ENCODE measurements around the gene FAM131C. TPM values are rescaled to one million over a fixed set of nuclear protein-coding genes. Genes with fewer than 3 reads are reported as not detected.
"Not testable (repeated sequence)": the region's sequence is repeated elsewhere in the genome, so short reads cannot be mapped to it uniquely, and the experiment has no call there.

Gene FAM131C
- total RNA-seq, 2 donors from 2014 or later: 0.21 TPM; not detected in 1

DNA sequence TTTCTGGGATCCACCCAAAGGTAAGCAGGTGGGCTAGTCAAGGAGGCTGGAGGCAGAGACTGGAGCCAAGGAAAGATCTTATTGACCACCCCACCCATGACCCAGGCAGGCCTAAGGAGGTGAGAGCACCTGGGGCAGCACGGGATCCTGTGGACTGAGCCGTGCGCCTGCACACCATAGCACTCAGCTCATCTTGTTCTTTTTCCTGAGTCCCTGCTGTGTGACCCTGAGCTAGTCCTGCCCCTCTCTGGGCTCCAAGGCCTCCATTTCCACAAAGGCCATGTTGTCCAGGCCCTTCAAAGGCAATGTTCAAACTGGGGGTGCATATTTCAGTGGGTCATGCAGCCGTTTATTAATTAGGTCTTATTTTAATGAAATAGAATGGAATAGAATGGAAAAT, 7.2 kb downstream of the FAM131C start:
- no peaks in the 10 kb centered on the region for H3K36me3 ChIP-seq
- H3K27me3 ChIP-seq: no peaks in the 10 kb centered on the region
- no peak overlapping the region for H3K4me3 ChIP-seq
- no peak for TF ChIP-seq CTCF (IDR thresholded peaks at IDR 0.05)
- DNase-seq: no peak
- intact Hi-C loops (cut with DNase I): no loop called here
- H3K9me3 ChIP-seq: no peaks in the 10 kb centered on the region
- no peak overlapping the region for H3K9ac ChIP-seq (ENCODE audit: low read depth in 2 of 2, low read length in 2 of 2)
- no peak overlapping the region for H3K27ac ChIP-seq
- H3K4me1 ChIP-seq: no peaks in the 10 kb centered on the region

- H3K9me3 ChIP-seq: no peaks in the 10 kb centered on the region
- H3K9ac ChIP-seq (ENCODE audit: low read depth in 2 of 2, low read length in 2 of 2): no peak overlapping the region
- H3K36me3 ChIP-seq: no peaks in the 10 kb centered on the region
- intact Hi-C loops (cut with DNase I): no loop called here
- no peak overlapping the region for H3K4me3 ChIP-seq
- no peak for TF ChIP-seq CTCF (IDR thresholded peaks at IDR 0.05)
- H3K27me3 ChIP-seq: no peaks in the 10 kb centered on the region
- H3K4me1 ChIP-seq: no peaks in the 10 kb centered on the region
- no peak for DNase-seq
- no peak overlapping the region for H3K27ac ChIP-seq
These were observed 8.2 kb downstream of the FAM131C start for GRCh38 chr1:16065269-16065576.

- Histone ChIP-seq H3K27me3 (no peaks in the 10 kb centered on the region), H3K4me3 (no peak overlapping the region), H3K27ac (no peak overlapping the region), H3K36me3 (no peaks in the 10 kb centered on the region), H3K4me1 (no peaks in the 10 kb centered on the region), H3K9me3 (no peaks in the 10 kb centered on the region), H3K9ac (ENCODE audit: low read depth in 2 of 2, low read length in 2 of 2) (no peak overlapping the region)
- no peak for DNase-seq
- intact Hi-C loops (cut with DNase I): no loop called here
- TF ChIP-seq CTCF (IDR thresholded peaks at IDR 0.05): no peak
These were observed 8.7 kb downstream of the FAM131C start for GRCh38 chr1:16064536-16065268.

DNA sequence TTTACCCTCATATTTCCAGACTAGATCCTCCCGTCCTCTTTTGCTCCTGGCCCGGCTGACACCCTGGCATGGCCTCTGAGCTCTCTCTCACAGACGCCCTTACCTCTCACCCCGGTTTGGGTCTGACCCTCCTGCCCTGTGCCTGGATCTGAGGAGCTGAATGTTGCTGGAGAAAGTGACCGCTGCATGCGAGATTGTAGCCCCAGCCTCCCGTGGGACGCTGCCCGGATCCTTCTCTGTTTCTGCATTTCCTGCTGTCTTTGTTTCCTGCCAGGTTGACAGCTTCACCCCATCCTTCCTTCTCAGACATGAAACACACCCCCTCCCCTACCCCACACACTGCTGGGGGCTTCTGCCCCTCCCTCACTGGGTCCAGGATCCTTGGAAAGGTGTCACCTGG, 9.5 kb downstream of the FAM131C start:
- Histone ChIP-seq H3K4me3 (no peak overlapping the region), H3K9ac (ENCODE audit: low read depth in 2 of 2, low read length in 2 of 2) (no peak overlapping the region), H3K27ac (no peak overlapping the region), H3K36me3 (no peaks in the 10 kb centered on the region), H3K27me3 (no peaks in the 10 kb centered on the region), H3K4me1 (no peaks in the 10 kb centered on the region), H3K9me3 (no peaks in the 10 kb centered on the region)
- intact Hi-C loops (cut with DNase I): no loop called here
- no peak for TF ChIP-seq CTCF (IDR thresholded peaks at IDR 0.05)
- DNase-seq: no peak

GRCh38 chr1:16063226-16063829, 10.1 kb downstream of the FAM131C start:
- DNase-seq: no peak
- H3K4me3 ChIP-seq: no peak overlapping the region
- H3K36me3 ChIP-seq: no peaks in the 10 kb centered on the region
- no peaks in the 10 kb centered on the region for H3K9me3 ChIP-seq
- no peak overlapping the region for H3K27ac ChIP-seq
- no peaks in the 10 kb centered on the region for H3K4me1 ChIP-seq
- intact Hi-C loops (cut with DNase I): no loop called here
- TF ChIP-seq CTCF (IDR thresholded peaks at IDR 0.05): no peak
- peak overlapping the region in 1 of 2 donors; percentile 24 for H3K9ac ChIP-seq (ENCODE audit: low read depth in 2 of 2, low read length in 2 of 2)
- H3K27me3 ChIP-seq: no peaks in the 10 kb centered on the region

DNA sequence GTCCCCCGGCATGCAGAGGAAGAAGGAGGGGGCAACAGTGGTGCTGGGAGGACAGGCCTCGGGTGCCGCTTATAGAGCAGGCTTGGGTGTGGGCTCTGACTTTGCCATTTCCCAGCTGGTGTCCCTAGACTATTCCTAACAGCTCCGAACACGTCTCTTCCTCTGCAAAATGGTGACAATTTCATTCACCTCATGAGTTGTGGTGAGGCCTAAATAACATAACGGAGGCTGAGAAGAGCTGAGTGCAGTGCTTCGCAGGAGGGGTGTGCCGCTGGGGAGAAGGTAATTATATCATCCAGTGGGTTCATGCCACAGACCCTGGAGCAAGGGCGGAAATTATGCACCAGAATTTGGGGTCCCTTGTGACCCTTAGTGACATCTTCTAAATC, 10.8 kb downstream of the FAM131C start:
- H3K27ac ChIP-seq; H3K27me3 ChIP-seq; H3K4me3 ChIP-seq; H3K36me3 ChIP-seq; H3K9ac ChIP-seq (ENCODE audit: low read depth in 2 of 2, low read length in 2 of 2); DNase-seq; H3K4me1 ChIP-seq; intact Hi-C loops (cut with DNase I); H3K9me3 ChIP-seq: not testable (repeated sequence)

DNA sequence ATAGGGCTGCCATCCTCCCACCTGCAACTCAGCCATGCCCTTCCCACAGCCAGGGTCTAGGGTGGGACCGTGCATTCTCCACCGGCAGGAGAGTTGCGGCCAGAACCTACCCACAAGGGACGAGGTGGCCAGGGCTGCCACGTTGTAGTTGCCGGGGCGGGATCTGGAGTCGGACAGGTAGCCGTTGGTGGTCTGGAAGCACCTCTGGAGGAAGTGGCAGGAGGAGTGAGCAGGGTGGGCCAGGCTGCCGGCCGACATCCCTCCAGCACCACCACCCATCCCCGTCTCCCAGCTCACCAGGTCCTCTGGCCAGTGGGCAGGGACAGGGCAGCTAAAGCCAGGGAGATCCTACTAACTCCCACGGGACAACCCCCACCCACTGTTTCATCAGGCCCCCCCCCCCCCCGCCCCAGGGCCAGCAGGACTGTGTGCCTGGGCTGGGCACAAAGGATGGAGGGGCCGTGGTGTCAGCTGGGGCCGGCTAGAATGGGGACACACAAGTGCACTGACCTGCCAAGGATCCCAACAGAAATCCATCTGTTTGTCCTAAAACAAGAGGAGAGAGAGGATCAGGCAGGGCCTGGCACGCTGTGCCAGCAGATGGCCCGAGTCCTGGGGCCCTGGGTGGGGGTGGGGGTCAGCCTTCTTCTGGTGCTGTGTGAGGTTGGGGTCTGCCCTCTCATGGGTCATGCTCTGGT, 11.3 kb downstream of the FAM131C start:
- H3K36me3 ChIP-seq; H3K4me1 ChIP-seq; DNase-seq; H3K27ac ChIP-seq; H3K9ac ChIP-seq (ENCODE audit: low read depth in 2 of 2, low read length in 2 of 2); H3K27me3 ChIP-seq; intact Hi-C loops (cut with DNase I); H3K4me3 ChIP-seq; H3K9me3 ChIP-seq: not testable (repeated sequence)
